HepG2 (cell line): ENCODE data around the gene AP3D1. TPM values are rescaled to one million over a fixed set of nuclear protein-coding genes. Genes with fewer than 3 reads are reported as not detected.

Experiments used
- ATAC-seq: fragments of 200-7000 bp; cut with Tn5 transposase; 3 replicates; pipeline ENCODE4 v1.9.1; 2020; ENCODE audit warnings: mild to moderate bottlenecking, moderate library complexity
- BruUV-seq: library from RNA; stranded (reverse); fragments of 400-500 nt; replicated peaks from 2 replicates; lab custom pipeline; 2021; lab: Mats Ljungman, UMichigan
- CTCF ChIA-PET: fragments of 300-600 bp; formaldehyde crosslinking; extraction: SDS; loops from one replicate; lab custom pipeline; 2021; ENCODE audit warnings: low total read pairs, inconsistent platforms, low intra/inter-chr PET ratio; lab: Yijun Ruan, JAX
- POLR2A ChIA-PET: fragments of 350-600 bp; sonication (Branson Sonifier 250); formaldehyde crosslinking; loops from one replicate; lab custom pipeline; 2020; ENCODE audit warnings: antibody characterized with exemption, inconsistent platforms; lab: Yijun Ruan, JAX
- DNase-seq: peaks from one replicate; pipeline ENCODE4 v3.0.0-alpha.2; 2015; ENCODE audit warnings: low spot score
- FAIRE-seq: peaks from 3 replicates; lab custom pipeline; 2011; peaks lifted over from hg19 to GRCh38; lab: Jason Lieb, UNC
- H2AFZ ChIP-seq: one replicate; pipeline ENCODE4 v1.6.1; 2011; ENCODE audit warnings: low read length, inconsistent platforms
- H3K27ac ChIP-seq: fragments of 300-600 bp; 3 replicates; pipeline ENCODE4 v1.8.0; 2011; ENCODE audit warnings: mixed run types, mild to moderate bottlenecking, mixed read lengths, low read length, inconsistent platforms; ENCODE audit not compliant: insufficient read depth; ENCODE audit errors: extremely low read length
- H3K27me3 ChIP-seq, 2 experiments: fragments of 200-600 bp in 1 of 2; 2 replicates in 1 of 2; 3 replicates in 1 of 2; pipeline versions ENCODE4 v1.6.0 to v1.8.0; 2011; ENCODE audit warnings: low read length in 2 of 2, mild to moderate bottlenecking in 2 of 2, moderate library complexity in 2 of 2, inconsistent platforms in 1 of 2; ENCODE audit not compliant: insufficient read depth in 2 of 2, control insufficient read depth in 1 of 2
- H3K36me3 ChIP-seq, 2 experiments: fragments of 200-600 bp in 1 of 2; replicated peaks in 1 of 2; 2 replicates in 1 of 2; 3 replicates in 1 of 2; pipeline versions ENCODE4 v1.5.1 to v1.8.0; 2011; ENCODE audit warnings: low read length in 2 of 2, inconsistent platforms in 1 of 2; ENCODE audit not compliant: insufficient read depth in 2 of 2, control insufficient read depth in 1 of 2
- H3K4me1 ChIP-seq: 2 replicates; pipeline ENCODE4 v1.5.1; 2012; ENCODE audit warnings: low read length, inconsistent platforms; ENCODE audit not compliant: insufficient read depth
- H3K4me2 ChIP-seq: 2 replicates; pipeline ENCODE4 v1.6.0; 2011; ENCODE audit warnings: low read depth, low read length, inconsistent platforms
- H3K4me3 ChIP-seq, 3 experiments: fragments of 200-600 bp in 1 of 3; sonication (generic), shearing (Covaris generic) in 1 of 3; replicated peaks in 1 of 3; 2 replicates each; pipeline ENCODE4 v1.5.1; 2011 to 2016; ENCODE audit warnings: low read length in 3 of 3, inconsistent platforms in 2 of 3, low read depth in 2 of 3, mild to moderate bottlenecking in 2 of 3, control low read depth in 1 of 3, mixed read lengths in 1 of 3; ENCODE audit not compliant: insufficient read depth in 1 of 3
- H3K79me2 ChIP-seq: one replicate; pipeline ENCODE4 v1.6.1; 2011; ENCODE audit warnings: low read length, inconsistent platforms; ENCODE audit not compliant: insufficient read depth
- H3K9ac ChIP-seq: 2 replicates; pipeline ENCODE4 v1.6.0; 2011; ENCODE audit warnings: mild to moderate bottlenecking, low read depth, low read length, inconsistent platforms; ENCODE audit not compliant: insufficient read depth
- H3K9me3 ChIP-seq: 2 replicates; pipeline ENCODE4 v1.5.1; 2012; ENCODE audit warnings: mild to moderate bottlenecking, low read length
- H4K20me1 ChIP-seq: 2 replicates; pipeline ENCODE4 v1.6.0; 2011; ENCODE audit warnings: inconsistent platforms, mild to moderate bottlenecking, low read length, moderate library complexity; ENCODE audit not compliant: insufficient read depth
- AGO2 ChIP-seq: fragments of 200-400 bp; formaldehyde crosslinking; optimal IDR thresholded peaks from 2 replicates; pipeline ENCODE3; 2017; ENCODE audit warnings: mild to moderate bottlenecking, low read depth, low read length, moderate library complexity
- GLI4 ChIP-seq: sonication (generic); formaldehyde crosslinking; IDR thresholded peaks from 2 replicates; pipeline ENCODE4 v1.5.1; 2020; ENCODE audit warnings: missing genetic modification reagents, mild to moderate bottlenecking, moderate library complexity, borderline replicate concordance
- ZNF619 ChIP-seq: sonication (generic); formaldehyde crosslinking; IDR thresholded peaks from 2 replicates; pipeline ENCODE4 v1.4.0; 2020; ENCODE audit warnings: mild to moderate bottlenecking, missing genetic modification reagents
- WGBS: methylation state at CpG from one replicate; pipeline ENCODE4 v1.1.6; 2017; ENCODE audit warnings: low lambda C conversion rate; 5-methylcytosine and 5-hydroxymethylcytosine counted together
- in situ Hi-C: cut with HindIII; loops from 2 replicates; pipeline ENCODE4 v1.10.0; 2017; ENCODE audit warnings: low pct_unique_long_range_greater_than_20kb; ENCODE audit not compliant: extremely low pct_ligation_motif_present
- intact Hi-C: fragments of 100-400 bp; cut with micrococcal nuclease; formaldehyde crosslinking; loops from one replicate; pipeline ENCODE4 v1.10.0; 2022; ENCODE audit not compliant: unreplicated experiment
- polyA plus RNA-seq, 8 experiments: library from polyadenylated mRNA; depleted of rRNA in 3 of 8; stranded (reverse) in 7 of 8; unstranded in 1 of 8; fragments of >200 nt; fragmentation: Illumina TruSeq in 4 of 8; extraction: Trizol in 4 of 8; gene quantifications; 2 replicates each; pipeline versions ENCODE4 v1.2.1 to v1.2.3, GENCODE V29; 2011 to 2016; ENCODE audit warnings: low read depth in 4 of 8, missing spikeins in 1 of 8, mixed read lengths in 1 of 8; ENCODE audit not compliant: insufficient read depth in 1 of 8
- total RNA-seq, 5 experiments: library from RNA; depleted of rRNA; stranded (reverse); fragments of >200 nt; fragmentation: Illumina TruSeq; extraction: Trizol; gene quantifications; 2 replicates each; pipeline ENCODE4 v1.2.3, GENCODE V29; 2016; ENCODE audit warnings: low read depth in 1 of 5

The AP3D1 gene
- total and polyA plus RNA-seq, 2 of the 13 experiments (the other 11 are each of a cell fraction or from before 2014, with no cell fraction given): 68.0 to 82.6 TPM

DNA sequence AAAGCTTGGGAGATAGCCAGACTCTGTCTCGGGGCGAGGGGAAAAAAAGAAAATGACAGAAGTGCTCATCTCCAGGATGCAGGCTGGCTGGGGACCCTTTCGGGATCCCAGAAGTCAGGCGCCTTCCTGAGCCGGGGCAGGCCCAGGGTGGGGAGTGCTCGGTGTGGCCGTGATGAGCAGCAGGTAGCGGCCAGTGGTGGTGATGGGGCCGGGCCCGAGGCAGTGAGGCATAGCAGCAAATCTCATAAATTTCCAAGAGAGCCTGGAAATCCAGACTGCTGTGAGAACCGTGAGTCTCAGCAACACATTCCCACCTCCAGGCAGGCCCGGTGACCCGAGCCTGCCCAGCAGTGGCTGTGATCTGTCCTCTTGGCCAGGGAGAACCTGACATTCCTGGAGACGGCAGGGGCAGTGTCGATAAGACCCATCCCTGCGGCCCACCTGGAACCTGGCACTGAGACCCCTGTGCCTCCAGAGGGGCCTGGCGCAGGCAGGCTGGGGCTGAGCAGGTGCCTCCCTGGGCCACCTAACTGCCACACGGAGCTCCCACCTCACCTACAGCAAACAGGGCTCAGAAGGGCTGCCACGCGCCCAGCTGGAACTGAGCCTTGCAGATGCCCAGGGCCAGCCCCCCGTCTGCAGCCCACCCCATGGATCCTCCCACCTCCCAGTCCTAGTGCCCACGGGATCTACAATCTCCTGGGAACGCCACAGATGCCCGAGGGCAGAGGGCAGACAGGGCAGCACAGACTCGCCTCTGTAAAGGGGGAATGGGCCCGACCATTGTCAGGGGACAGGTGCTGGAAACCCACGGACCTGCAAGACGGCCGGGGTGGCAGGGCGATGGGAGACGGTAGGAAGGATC, 31.2 kb downstream of the AP3D1 start:
- WGBS: over 99% methylated on average over 10 of the region's 31 CpGs

DNA sequence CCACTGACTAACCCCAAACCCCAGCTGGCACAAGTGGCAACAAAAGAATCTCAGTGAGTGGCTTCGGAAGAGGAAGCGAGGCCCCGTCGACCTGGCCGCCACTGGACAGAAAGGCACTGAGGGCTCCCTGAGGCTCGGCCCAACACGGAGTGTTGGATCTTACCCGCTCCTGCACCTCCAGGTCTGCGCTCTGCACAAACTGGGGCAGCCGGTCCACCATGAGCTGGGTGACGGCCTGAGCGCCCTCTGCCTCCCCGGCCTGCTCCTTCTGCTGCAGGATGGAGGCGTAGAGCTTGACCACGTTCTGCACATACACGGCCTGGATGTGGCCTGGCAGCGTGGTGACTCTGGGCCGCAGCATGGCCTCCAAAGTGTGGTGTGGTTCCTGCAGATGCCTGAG, 32.9 kb downstream of the AP3D1 start:
- H3K79me2 ChIP-seq: no peaks in the 10 kb centered on the region
- no peak for TF ChIP-seq ZNF619 (CRISPR knock-in tag)
- peak; percentile 75 for TF ChIP-seq AGO2
- TF ChIP-seq, all 625 proteins: peak for 1
- ATAC-seq (no peak), FAIRE-seq (no peak), DNase-seq (no peak)
- intact Hi-C loops (no loop called here), in situ Hi-C loops (no loop called here)
- Histone ChIP-seq H3K4me2 (no peak overlapping the region), H3K27ac (no peak overlapping the region), H3K9me3 (no peaks in the 10 kb centered on the region), H2AFZ (no peak overlapping the region), H3K4me3 (no peak overlapping the region), H3K27me3 (no peaks in the 10 kb centered on the region), H3K9ac (no peak overlapping the region), H3K36me3 (peaks cover 56 to 94% of the 10 kb centered on the region in 2 experiments), H3K4me1 (no peaks in the 10 kb centered on the region), H4K20me1 (0 out of 2 replicates have a peak, but pooled peaks cover 2% of the 10 kb centered on the region)
- 100% methylated on average over 5 of the region's 18 CpGs for WGBS
- ChIA-PET POLR2A (no interaction called here), CTCF (no interaction called here)
- no TSS peak for BruUV-seq

More for the DNA sequence above, 31.2 kb downstream of the AP3D1 start:
- H2AFZ ChIP-seq: no peak overlapping the region
- no peak overlapping the region for H3K9ac ChIP-seq
- FAIRE-seq (no peak), DNase-seq (no peak), ATAC-seq (no peak)
- intact Hi-C loops: no loop called here
- H3K4me2 ChIP-seq: no peak overlapping the region
- TF ChIP-seq GLI4 (CRISPR knock-in tag) (no peak), AGO2 (peak; percentile 51)
- H3K4me1 ChIP-seq: no peaks in the 10 kb centered on the region
- H3K9me3 ChIP-seq: no peaks in the 10 kb centered on the region
- ChIA-PET CTCF (no interaction called here), POLR2A (no interaction called here)
- H4K20me1 ChIP-seq: 0 out of 2 replicates have a peak, but pooled peaks cover 2% of the 10 kb centered on the region
- no peak overlapping the region for H3K27ac ChIP-seq
- H3K4me3 ChIP-seq: no peak overlapping the region
- H3K79me2 ChIP-seq: no peaks in the 10 kb centered on the region
- H3K36me3 ChIP-seq: peaks cover 49 to 87% of the 10 kb centered on the region in 2 experiments
- H3K27me3 ChIP-seq: no peaks in the 10 kb centered on the region
- in situ Hi-C loops: no loop called here
- BruUV-seq: no TSS peak
